HG03565 (cell line): ENCODE measurements around the gene BMP7.
"Not testable (repeated sequence)": the region's sequence is repeated elsewhere in the genome, so short reads cannot be mapped to it uniquely, and the experiment has no call there.

Experiments used
- ATAC-seq: cut with Tn5 transposase; IDR thresholded peaks from one replicate; pipeline ENCODE4 v1.9.1; 2021; ENCODE audit warnings: mild to moderate bottlenecking, moderate library complexity; ENCODE audit not compliant: unreplicated experiment

Gene BMP7

GRCh38 chr20:57267158-57267821 lies 849 bp upstream of the BMP7 start:
- no peak for ATAC-seq

- ATAC-seq = no peak
These were observed 497 bp downstream of the BMP7 start for GRCh38 chr20:57265997-57266290.

GRCh38 chr20:57265336-57265996 lies 975 bp downstream of the BMP7 start:
- no peak for ATAC-seq

- not testable (repeated sequence) for ATAC-seq
These were observed 1.5 kb downstream of the BMP7 start for GRCh38 chr20:57264908-57265335.

DNA sequence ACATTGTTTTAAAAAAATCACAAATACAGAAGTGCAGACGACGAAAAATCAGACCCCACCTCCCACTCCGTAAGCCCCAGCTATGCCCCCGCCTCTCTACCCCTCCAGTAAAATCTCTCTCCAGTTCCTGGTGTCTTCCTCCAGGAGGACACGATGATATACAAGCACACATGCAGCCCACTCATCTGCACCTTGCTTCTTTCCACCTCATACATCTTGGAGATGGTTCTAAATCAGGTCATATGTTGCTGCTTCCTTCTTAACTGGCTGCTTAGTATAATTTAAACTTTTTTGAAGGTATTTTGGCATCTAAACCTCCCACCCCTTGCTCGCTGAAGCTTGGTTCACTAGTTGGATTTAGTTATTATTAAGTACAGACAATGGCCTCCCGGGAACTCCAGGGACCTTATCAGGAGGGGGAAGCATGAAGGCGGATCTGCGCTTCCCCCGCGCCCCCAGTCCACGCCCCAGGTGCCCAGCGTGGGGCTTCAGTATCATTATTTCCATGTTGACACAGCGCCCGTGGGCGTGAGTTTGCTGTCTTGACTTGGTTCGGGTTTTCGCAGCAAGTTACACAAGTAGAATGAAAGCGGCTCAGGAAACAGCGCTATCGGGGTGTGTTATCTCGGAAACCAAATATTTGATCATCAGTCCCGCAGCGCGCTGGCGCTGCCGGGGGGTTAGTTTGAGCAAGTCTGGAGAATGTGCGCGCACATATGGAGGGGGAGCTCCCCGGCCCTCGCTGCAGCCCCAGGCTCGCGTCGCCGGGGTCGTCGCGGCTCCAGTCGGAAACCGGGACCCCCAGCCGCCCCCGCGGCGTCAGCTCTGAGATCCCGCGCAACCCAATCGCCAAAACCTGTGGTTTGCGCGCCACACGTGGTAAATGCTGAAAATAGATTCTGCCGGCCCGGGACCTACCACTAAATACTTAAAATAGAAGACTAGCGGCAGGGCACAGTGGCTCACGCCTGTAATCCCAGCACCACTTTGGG lies 2.3 kb downstream of the BMP7 start:
- ATAC-seq = no peak

DNA sequence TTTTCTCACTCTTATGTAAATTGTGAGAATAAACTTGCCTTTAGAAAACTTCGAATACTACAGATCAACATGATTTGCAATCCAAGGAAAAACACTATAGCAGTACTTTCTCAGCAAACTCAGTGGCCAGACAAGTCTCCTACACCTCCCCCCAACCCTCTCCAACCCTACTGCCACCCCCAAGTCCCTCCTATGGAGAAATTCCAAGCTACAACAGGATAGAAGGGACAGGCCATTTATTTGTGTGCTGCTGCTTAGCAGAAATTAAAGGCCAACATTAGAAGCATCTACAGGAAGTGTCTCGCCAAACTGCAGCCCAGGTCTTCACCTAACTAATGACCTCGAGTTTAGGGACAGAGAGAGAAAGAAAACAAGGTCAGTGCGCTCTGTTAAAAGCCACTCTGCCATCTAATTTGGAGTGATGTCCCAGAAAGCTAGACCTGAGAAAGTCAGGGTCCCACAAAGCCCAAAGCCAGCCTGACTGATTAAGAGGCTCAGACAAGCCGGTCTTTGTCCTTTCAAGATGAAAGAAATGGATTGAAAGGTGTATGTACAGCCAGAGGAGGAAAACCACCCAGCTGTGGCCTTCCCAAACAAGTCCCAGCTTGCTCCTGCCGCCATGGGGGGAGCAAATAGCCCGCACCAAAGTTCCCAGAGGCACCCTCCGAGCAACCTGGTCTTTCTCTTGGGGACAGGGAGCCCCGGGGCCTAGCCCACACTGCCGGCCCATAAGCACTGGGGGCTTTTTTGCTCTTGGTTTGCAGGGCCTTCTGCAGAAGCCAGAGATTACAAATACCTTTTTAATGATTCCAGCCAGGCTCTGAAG lies 3.4 kb downstream of the BMP7 start:
- ATAC-seq = no peak

DNA sequence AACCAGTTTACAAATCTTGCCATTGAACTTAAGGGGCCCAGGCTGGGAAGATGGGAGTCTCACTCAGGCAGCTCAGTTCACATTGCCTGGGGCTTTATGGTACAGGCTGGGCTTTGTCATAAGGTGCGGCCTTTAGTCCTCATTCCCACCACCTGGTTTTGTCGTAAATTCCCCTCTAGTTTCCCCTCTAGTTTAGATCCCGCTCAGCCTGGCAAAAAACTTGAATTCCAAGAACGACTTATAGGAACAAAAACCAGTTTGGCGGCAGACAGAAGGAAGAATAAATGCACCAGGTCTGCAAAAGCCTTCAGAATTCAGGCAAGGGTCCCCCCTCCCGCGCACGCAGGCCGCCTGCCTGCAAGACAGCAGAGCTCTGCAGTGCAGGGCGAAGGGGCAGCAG lies 4.1 kb downstream of the BMP7 start:
- ATAC-seq = no peak

GRCh38 chr20:57261457-57262251 lies 4.8 kb downstream of the BMP7 start:
- no peak for ATAC-seq

DNA sequence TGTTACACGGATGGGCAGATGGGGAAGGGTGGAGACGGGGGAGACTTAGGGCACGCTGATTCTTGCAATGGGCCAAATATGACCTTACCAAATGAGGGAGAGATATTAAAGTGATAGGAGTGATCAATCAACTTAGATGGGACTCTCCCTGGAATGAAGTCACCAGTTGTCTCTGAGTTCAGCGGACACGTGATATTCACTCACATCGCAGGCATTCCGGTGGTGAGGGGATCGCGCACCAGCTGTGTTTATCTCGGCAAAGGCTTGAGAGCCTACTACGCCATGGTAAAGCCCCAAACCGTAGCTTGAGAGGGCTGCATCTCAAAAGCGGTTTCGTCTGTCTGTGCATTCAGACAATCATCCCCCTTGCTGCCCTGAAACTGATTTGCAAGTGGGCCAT lies 5.5 kb downstream of the BMP7 start:
- ATAC-seq = no peak

DNA sequence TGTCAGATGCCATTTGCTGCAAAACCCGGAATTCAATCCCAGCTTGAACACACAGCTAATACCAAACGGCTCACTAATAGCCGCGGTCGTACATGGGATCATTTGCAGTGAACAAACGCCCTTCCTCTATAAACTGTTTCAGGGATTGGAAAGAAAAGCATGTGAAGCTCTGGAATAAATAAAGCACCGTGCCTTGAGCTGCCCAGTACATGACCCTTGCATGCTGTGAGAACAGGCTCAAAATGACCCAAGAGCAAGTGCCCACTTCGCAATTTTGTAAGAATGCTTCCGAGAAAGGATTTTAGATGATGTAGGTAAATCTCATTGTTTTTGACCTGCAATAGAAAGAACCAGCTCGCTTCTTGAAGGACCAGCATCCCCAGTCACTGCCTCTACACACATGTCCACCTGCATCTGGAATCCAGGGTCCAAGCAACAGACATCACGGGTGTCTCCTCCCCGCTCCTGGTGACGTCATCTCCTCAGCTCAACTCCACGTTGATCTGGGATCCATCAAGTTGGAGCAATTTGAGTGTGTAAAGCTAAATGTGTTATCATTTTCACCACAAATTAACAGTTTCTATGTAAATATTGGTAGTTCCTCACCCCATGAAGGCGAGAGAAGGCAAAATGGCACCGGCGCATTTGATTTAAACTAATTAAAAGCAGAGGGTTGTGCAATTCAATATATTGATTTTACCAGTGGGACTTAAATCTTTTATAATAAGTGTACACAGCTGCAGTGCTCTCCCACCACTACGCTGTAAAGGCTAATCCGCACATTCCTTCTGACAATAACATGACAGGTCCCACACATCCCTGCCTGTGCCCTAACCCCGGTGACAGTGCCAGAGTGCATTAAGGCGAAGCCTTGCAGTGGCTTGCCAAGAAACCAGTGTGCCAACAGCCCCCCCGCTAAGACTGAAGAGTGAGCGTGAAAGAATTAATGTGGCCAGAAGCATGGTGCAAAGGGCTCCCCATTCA lies 6.2 kb downstream of the BMP7 start:
- ATAC-seq = no peak

- no peak for ATAC-seq
These were observed 7.1 kb downstream of the BMP7 start for GRCh38 chr20:57259121-57259937.

DNA sequence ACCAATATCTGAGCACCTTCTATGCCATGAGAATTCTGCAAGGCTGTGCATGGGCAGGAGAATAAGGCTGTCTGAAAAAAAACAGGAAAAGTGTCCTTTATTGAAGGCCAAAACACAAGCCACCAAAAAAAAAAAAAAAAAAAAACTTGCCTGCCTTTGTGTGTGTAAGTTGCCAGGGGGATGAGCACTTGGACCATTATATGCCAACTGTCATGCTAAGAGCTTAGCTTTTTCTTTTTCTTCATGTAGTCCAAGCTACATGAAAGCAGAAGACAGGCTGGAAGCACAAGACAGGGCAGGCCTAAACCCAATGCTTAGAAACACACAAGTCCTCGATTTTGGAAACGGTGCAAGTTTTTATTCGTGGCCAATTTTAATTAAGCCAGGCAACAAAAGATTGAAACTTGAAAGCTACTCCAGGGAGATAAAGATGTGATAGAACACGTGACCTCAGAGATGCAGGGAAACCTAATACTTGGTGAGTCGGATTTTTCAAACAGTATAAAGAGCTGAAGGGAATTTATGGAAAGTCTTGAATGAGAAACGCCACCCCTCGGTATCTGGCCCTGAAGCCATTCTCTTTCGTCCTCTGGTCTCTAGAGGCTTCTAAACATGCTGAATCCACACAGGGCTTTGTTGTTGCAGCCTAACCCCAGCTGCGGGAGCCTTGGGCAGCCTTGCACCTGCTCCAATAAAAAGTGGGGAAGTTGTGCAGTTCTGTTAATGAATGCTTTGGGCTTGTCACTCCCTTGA lies 8.6 kb downstream of the BMP7 start:
- no peak for ATAC-seq

- ATAC-seq = no peak
These were observed 9.5 kb downstream of the BMP7 start for GRCh38 chr20:57256908-57257307.

- ATAC-seq = no peak
These were observed 10.2 kb downstream of the BMP7 start for GRCh38 chr20:57256205-57256604.

DNA sequence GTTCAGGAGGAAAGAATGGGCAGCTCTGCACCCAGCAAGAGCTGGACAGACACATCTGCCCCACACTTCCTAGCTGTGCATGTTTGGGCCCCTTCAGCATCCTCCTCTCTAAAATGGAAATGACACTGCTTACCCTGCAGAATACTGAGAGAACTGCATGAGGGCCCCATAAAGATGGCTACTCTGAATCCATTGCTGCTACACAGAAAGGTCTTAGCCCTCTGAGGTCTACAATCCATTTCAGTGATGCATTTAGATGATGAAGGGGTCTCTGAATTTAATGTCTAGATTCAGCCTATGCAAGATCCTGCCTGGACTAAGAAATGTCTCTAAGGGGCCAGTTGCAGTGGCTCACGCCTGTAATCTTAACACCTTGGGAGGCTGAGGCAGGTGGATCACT lies 11.3 kb downstream of the BMP7 start:
- no peak for ATAC-seq

- no peak for ATAC-seq
These were observed 13.8 kb downstream of the BMP7 start for GRCh38 chr20:57252559-57253162.

- no peak for ATAC-seq
These were observed 14.5 kb downstream of the BMP7 start for GRCh38 chr20:57251949-57252348.
